OCI-LY3 (cell line): ENCODE data around the gene CCDC28A.

Experiments used
- CTCF ChIP-seq: fragments of 200-600, 300-600 bp; sonication (generic); IDR thresholded peaks from 2 replicates; pipeline ENCODE4 v1.5.1; 2014; ENCODE audit warnings: antibody characterized with exemption, low read length, low read depth
- EZH2phosphoT487 ChIP-seq: fragments of 200-600 bp; shearing (Covaris generic); IDR thresholded peaks from 2 replicates; pipeline ENCODE4 v1.6.1; 2018; ENCODE audit warnings: antibody characterized with exemption, mixed run types, low read depth

GRCh38 chr6:138809677-138810076 is 36.1 kb downstream of the CCDC28A start:
- TF ChIP-seq CTCF (no peak), EZH2phosphoT487 (no peak)
